HFFc6 (cell line): ENCODE data around the gene DCUN1D2. TPM values are rescaled to one million over a fixed set of nuclear protein-coding genes. Genes with fewer than 3 reads are reported as not detected.
A peak's percentile ranks its signal among the peaks of the same experiment; 100 is the strongest.

ENCODE experiments used
- DNase-seq: peaks from one replicate; pipeline ENCODE4 v3.0.0-alpha.2; 2018
- H3K27ac Mint-ChIP-seq: 2 replicates; pipeline ENCODE4 v1.8.0; 2020; ENCODE audit warnings: mild to moderate bottlenecking, mixed read lengths
- H3K27me3 Mint-ChIP-seq: 2 replicates; pipeline ENCODE4 v1.8.0; 2021; ENCODE audit warnings: mild to moderate bottlenecking, moderate library complexity, mixed read lengths; ENCODE audit not compliant: insufficient read depth
- H3K36me3 Mint-ChIP-seq: 2 replicates; pipeline ENCODE4 v1.8.0; 2021; ENCODE audit warnings: low read depth, mixed read lengths
- H3K4me1 Mint-ChIP-seq: 2 replicates; pipeline ENCODE4 v1.8.0; 2020; ENCODE audit warnings: low read depth, mixed read lengths
- H3K4me3 Mint-ChIP-seq: 2 replicates; pipeline ENCODE4 v1.8.0; 2020; ENCODE audit warnings: mild to moderate bottlenecking, moderate library complexity, mixed read lengths
- H3K9me3 Mint-ChIP-seq: 2 replicates; pipeline ENCODE4 v1.8.0; 2020; ENCODE audit warnings: mild to moderate bottlenecking, mixed read lengths
- total RNA-seq, 6 experiments: library from RNA; stranded (reverse); fragmentation: NEBNext Ultra II Directional; extraction: Animal tissue kit (Norgen Biotek cat#: 25700); gene quantifications; 2 replicates in 1 of 6; 3 replicates in 5 of 6; pipeline ENCODE4 v1.2.3, GENCODE V29; 2021
- TF ChIP-seq, protein P1 (sequence below): fragments of 200-600 bp; sonication (generic); IDR thresholded peaks from 2 replicates; pipeline ENCODE4 v1.5.0; 2021; ENCODE audit warnings: antibody characterized with exemption, mild to moderate bottlenecking

Gene DCUN1D2
- total RNA-seq, 6 experiments from 2014 or later, result 7.6 to 9.3 (median 9.0) TPM

GRCh38 chr13:113477724-113478123 lies 12.8 kb downstream of the DCUN1D2 start:
- H3K9me3 Mint-ChIP-seq, result no peaks in the 10 kb centered on the region
- TF ChIP-seq, protein P1, sequence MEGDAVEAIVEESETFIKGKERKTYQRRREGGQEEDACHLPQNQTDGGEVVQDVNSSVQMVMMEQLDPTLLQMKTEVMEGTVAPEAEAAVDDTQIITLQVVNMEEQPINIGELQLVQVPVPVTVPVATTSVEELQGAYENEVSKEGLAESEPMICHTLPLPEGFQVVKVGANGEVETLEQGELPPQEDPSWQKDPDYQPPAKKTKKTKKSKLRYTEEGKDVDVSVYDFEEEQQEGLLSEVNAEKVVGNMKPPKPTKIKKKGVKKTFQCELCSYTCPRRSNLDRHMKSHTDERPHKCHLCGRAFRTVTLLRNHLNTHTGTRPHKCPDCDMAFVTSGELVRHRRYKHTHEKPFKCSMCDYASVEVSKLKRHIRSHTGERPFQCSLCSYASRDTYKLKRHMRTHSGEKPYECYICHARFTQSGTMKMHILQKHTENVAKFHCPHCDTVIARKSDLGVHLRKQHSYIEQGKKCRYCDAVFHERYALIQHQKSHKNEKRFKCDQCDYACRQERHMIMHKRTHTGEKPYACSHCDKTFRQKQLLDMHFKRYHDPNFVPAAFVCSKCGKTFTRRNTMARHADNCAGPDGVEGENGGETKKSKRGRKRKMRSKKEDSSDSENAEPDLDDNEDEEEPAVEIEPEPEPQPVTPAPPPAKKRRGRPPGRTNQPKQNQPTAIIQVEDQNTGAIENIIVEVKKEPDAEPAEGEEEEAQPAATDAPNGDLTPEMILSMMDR, result no peak
- H3K27me3 Mint-ChIP-seq, result no peaks in the 10 kb centered on the region
- peaks cover 61% of the 10 kb centered on the region for H3K36me3 Mint-ChIP-seq
- peaks cover 17% of the 10 kb centered on the region; the same call in 1 of the 2 replicates for H3K4me1 Mint-ChIP-seq
- DNase-seq, result peak; percentile 31
- peak overlapping the region; percentile 17; the same call in 1 of the 2 replicates for H3K27ac Mint-ChIP-seq
- H3K4me3 Mint-ChIP-seq, result no peak overlapping the region

- Mint-ChIP-seq H3K4me3 (no peak overlapping the region), H3K27ac (no peak overlapping the region), H3K27me3 (no peaks in the 10 kb centered on the region), H3K9me3 (no peaks in the 10 kb centered on the region), H3K36me3 (peaks cover 62% of the 10 kb centered on the region), H3K4me1 (peaks cover 17% of the 10 kb centered on the region; the same call in 1 of the 2 replicates)
- DNase-seq, result no peak
- TF ChIP-seq, protein P1, result no peak
Measured at GRCh38 chr13:113476811-113477210, 13.7 kb downstream of the DCUN1D2 start.

GRCh38 chr13:113475911-113476310 lies 14.6 kb downstream of the DCUN1D2 start:
- no peak overlapping the region for H3K27ac Mint-ChIP-seq

DNA sequence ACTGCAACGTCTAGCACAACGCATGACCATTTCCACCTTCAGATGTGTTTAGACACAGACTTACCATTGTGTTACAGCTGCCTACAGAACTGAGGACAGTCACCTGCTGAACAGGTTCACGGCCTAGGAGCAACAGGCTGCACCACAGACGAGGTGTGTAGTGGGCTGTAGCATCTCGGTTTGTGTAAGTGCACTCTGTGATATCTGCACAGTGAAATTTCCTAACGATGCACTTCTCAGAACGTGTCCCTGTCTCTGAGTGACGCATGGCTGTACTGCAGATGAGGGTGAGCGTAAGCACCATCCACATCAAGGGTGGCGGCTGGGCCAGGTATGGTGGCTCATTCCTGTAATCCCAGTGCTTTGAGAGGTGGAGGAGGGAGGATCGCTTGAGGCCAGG lies 15.2 kb downstream of the DCUN1D2 start:
- peaks cover 17% of the 10 kb centered on the region; the same call in 1 of the 2 replicates for H3K4me1 Mint-ChIP-seq
- H3K27me3 Mint-ChIP-seq, result no peaks in the 10 kb centered on the region
- H3K36me3 Mint-ChIP-seq, result peaks cover 70% of the 10 kb centered on the region
- no peak overlapping the region for H3K27ac Mint-ChIP-seq
- no peak for DNase-seq
- H3K4me3 Mint-ChIP-seq, result no peak overlapping the region
- TF ChIP-seq, protein P1, result no peak
- H3K9me3 Mint-ChIP-seq, result no peaks in the 10 kb centered on the region

More at GRCh38 chr13:113475911-113476310, 14.6 kb downstream of the DCUN1D2 start:
- TF ChIP-seq, protein P1, result no peak
- no peaks in the 10 kb centered on the region for H3K9me3 Mint-ChIP-seq
- H3K4me1 Mint-ChIP-seq, result peaks cover 17% of the 10 kb centered on the region; the same call in 1 of the 2 replicates
- DNase-seq, result no peak
- no peaks in the 10 kb centered on the region for H3K27me3 Mint-ChIP-seq
- peaks cover 70% of the 10 kb centered on the region for H3K36me3 Mint-ChIP-seq
- H3K4me3 Mint-ChIP-seq, result no peak overlapping the region

DNA sequence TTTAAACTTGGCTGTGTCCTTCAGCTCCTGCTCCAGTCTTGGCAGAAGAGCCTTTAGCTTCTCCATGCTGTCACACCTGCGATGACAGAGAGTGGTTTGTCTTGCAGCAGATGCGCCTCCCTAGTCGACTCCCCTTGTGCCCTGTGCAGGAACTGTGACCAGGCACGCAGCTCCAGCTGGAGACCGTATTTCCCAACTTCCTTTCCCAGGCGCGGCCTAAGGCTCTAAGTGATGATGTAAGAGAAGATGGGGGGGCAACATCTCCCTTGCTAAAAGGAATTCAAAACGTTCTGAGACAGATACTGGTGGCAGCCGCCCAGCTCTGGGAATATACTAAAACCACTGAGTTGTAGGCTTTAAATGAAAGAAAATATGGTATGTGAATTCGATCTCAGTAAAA lies 16.3 kb downstream of the DCUN1D2 start:
- H3K27me3 Mint-ChIP-seq, result no peaks in the 10 kb centered on the region
- peaks cover 67% of the 10 kb centered on the region for H3K36me3 Mint-ChIP-seq
- peaks cover 17% of the 10 kb centered on the region; the same call in 1 of the 2 replicates for H3K4me1 Mint-ChIP-seq
- H3K9me3 Mint-ChIP-seq, result no peaks in the 10 kb centered on the region
- TF ChIP-seq, protein P1, result no peak
- no peak overlapping the region for H3K27ac Mint-ChIP-seq
- no peak overlapping the region for H3K4me3 Mint-ChIP-seq
- DNase-seq, result no peak
